Right lobe of liver (tissue), 6 donors: Measurements from ENCODE around the gene TTC17. TPM values are rescaled to one million over a fixed set of nuclear protein-coding genes. Genes with fewer than 3 reads are reported as not detected.

Experiments used
- ATAC-seq, 4 donors: fragments of 200-7000 bp; cut with Tn5 transposase; one replicate each; pipeline ENCODE4 v1.9.1; 2020; ENCODE audit warnings: mild to moderate bottlenecking in 4 of 4, moderate library complexity in 4 of 4
- DNase-seq, 3 donors: peaks; one replicate each; pipeline ENCODE4 v3.0.0-alpha.2; 2020
- H3K27ac ChIP-seq, 3 donors: fragments of 200-600 bp; one replicate each; pipeline ENCODE4 v1.8.0; 2022
- H3K27me3 ChIP-seq, 2 donors: fragments of 200-600 bp; one replicate each; pipeline ENCODE4 v1.8.0; 2022
- H3K36me3 ChIP-seq, 4 donors: fragments of 200-600 bp; sonication (generic) in 1 of 4; one replicate each; pipeline versions ENCODE4 v1.5.1 to v1.8.0; 2017 to 2022; ENCODE audit warnings: control low read depth in 1 of 4
- H3K4me1 ChIP-seq, 4 donors: fragments of 200-600 bp; sonication (generic) in 1 of 4; one replicate each; pipeline versions ENCODE4 v1.5.1 to v1.8.0; 2017 to 2022; ENCODE audit warnings: control low read depth in 1 of 4
- H3K4me3 ChIP-seq, 3 donors: fragments of 200-600 bp; one replicate each; pipeline ENCODE4 v1.8.0; 2022
- H3K9me3 ChIP-seq, 4 donors: fragments of 200-600 bp; sonication (generic) in 1 of 4; one replicate each; pipeline versions ENCODE4 v1.5.1 to v1.8.0; 2017 to 2022; ENCODE audit warnings: control low read depth in 1 of 4
- CTCF ChIP-seq, 4 donors: fragments of 200-600 bp in 3 of 4; fragments of 450-650 bp in 1 of 4; IDR thresholded peaks; one replicate each; pipeline versions ENCODE4 v1.5.1 to v1.8.0; 2016 to 2022; ENCODE audit warnings: antibody characterized with exemption in 4 of 4, mild to moderate bottlenecking in 2 of 4
- POLR2A ChIP-seq: fragments of 450-650 bp; IDR thresholded peaks from one replicate; pipeline ENCODE4 v1.6.1; 2017; ENCODE audit warnings: antibody characterized with exemption, mild to moderate bottlenecking
- WGBS: methylation state at CpG from one replicate; pipeline ENCODE4 v1.1.6; 2018; ENCODE audit warnings: low coverage, low lambda C conversion rate; ENCODE audit not compliant: insufficient coverage; ENCODE audit errors: missing lambda C conversion rate; 5-methylcytosine and 5-hydroxymethylcytosine counted together
- intact Hi-C, 2 donors: fragments of 100-400 bp; cut with DNase I; formaldehyde crosslinking; loops; one replicate each; pipeline versions ENCODE4 v1.11.2 to v1.14.1; 2022
- total RNA-seq, 6 experiments: library from RNA; depleted of rRNA in 2 of 6; stranded (reverse); fragments of >200 nt in 2 of 6; fragmentation: NEBNext Ultra II Directional in 3 of 6; extraction: Animal tissue kit (Norgen Biotek cat#: 25700) in 3 of 6; gene quantifications; one replicate each; pipeline versions ENCODE4 v1.1.0 to v1.2.4, GENCODE V29; 2016 to 2023
- donor health status: DM: no; HTN: yes; CAD: no.
- donor health status: DM: no; HTN: no; CAD: no.
- donor health status: DM: no; HTN: no; CAD: no.
- donor health status: DM: no; HTN: yes; CAD: no.
- donor health status: DM: no; HTN: yes; CAD: no.

Gene TTC17
- total RNA-seq, 6 experiments from 2014 or later = 33.9 to 70.2 (median 48.5) TPM

DNA sequence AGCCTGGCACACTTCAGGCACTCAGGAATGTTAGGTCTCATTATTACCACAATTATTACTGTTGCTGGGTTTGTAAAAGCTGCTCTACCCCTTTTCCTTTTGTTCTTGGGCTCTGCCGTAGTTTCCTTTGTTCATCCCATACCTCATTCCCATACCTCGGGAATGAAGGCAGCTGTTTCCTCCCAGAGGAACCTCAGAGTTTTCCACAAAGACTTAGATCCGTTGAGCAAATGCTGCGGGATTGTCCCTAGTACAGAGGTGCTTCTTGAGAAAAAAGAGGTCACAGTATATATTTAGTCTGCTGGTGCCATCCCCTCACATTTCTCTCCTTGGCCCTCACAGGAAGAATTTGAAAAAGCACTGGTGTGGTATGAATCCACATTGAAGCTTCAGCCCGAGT, 134.7 kb downstream of the TTC17 start:
- no peaks in the 10 kb centered on the region for H3K27me3 ChIP-seq
- H3K4me3 ChIP-seq = no peak overlapping the region
- intact Hi-C loops = no loop called here
- no peaks in the 10 kb centered on the region for H3K4me1 ChIP-seq
- DNase-seq = no peak
- TF ChIP-seq POLR2A (no peak), CTCF (IDR thresholded peaks at IDR 0.05) (no peak)
- no peaks in the 10 kb centered on the region for H3K9me3 ChIP-seq
- H3K27ac ChIP-seq = no peak overlapping the region
- 82% methylated on average over 5 of the region's 5 CpGs for WGBS
- H3K36me3 ChIP-seq = peaks cover 0 to 39% (median 0%) of the 10 kb centered on the region in 4 donors
- no peak for ATAC-seq

- Histone ChIP-seq H3K36me3 (peaks cover 0 to 19% (median 0%) of the 10 kb centered on the region in 4 donors), H3K27me3 (no peaks in the 10 kb centered on the region), H3K4me3 (no peak overlapping the region), H3K9me3 (no peaks in the 10 kb centered on the region), H3K4me1 (no peaks in the 10 kb centered on the region), H3K27ac (no peak overlapping the region)
- TF ChIP-seq CTCF (IDR thresholded peaks at IDR 0.05) = no peak
- no peak for TF ChIP-seq POLR2A
- DNase-seq (no peak), ATAC-seq (peak; percentile 81 to 96 (median 88))
- WGBS = 20% methylated on average over 1 of the region's 1 CpG
- intact Hi-C loops = no loop called here
These were observed 138.4 kb downstream of the TTC17 start for GRCh38 chr11:43497144-43497543.

GRCh38 chr11:43498561-43498960, 139.8 kb downstream of the TTC17 start:
- TF ChIP-seq CTCF (IDR thresholded peaks at IDR 0.05) = no peak
- no peak for TF ChIP-seq POLR2A
- no peak overlapping the region for H3K4me3 ChIP-seq
- H3K9me3 ChIP-seq = no peaks in the 10 kb centered on the region
- intact Hi-C loops = no loop called here
- ATAC-seq = no peak
- H3K4me1 ChIP-seq = no peaks in the 10 kb centered on the region
- H3K27ac ChIP-seq = no peak overlapping the region
- DNase-seq = no peak
- 82% methylated on average over 3 of the region's 3 CpGs for WGBS
- H3K27me3 ChIP-seq = no peaks in the 10 kb centered on the region
- H3K36me3 ChIP-seq = peaks cover 0 to 6% (median 0%) of the 10 kb centered on the region in 4 donors

GRCh38 chr11:43503417-43503816, 144.7 kb downstream of the TTC17 start:
- H3K27ac ChIP-seq = no peak overlapping the region
- no peaks in the 10 kb centered on the region for H3K36me3 ChIP-seq
- no peaks in the 10 kb centered on the region for H3K27me3 ChIP-seq
- no peak overlapping the region for H3K4me3 ChIP-seq
- no peak for ATAC-seq
- no peaks in the 10 kb centered on the region for H3K4me1 ChIP-seq
- intact Hi-C loops = no loop called here
- no peaks in the 10 kb centered on the region for H3K9me3 ChIP-seq
- 56% methylated on average over 4 of the region's 4 CpGs for WGBS
- DNase-seq = no peak
- TF ChIP-seq POLR2A (no peak), CTCF (IDR thresholded peaks at IDR 0.05) (no peak)
